GM12865 (cell line): ENCODE data around the gene TENM4.
"Not testable (repeated sequence)": the region's sequence is repeated elsewhere in the genome, so short reads cannot be mapped to it uniquely, and the experiment has no call there.

ENCODE experiments used
- DNase-seq: peaks from one replicate; pipeline ENCODE4 v3.0.0; 2010; ENCODE audit warnings: low read depth
- H3K4me3 ChIP-seq: 2 replicates; pipeline ENCODE4 v1.5.1; 2011; ENCODE audit warnings: mild to moderate bottlenecking, low read depth, low read length, control low read depth
- TF ChIP-seq, protein P1 (sequence below): IDR thresholded peaks from 2 replicates; pipeline ENCODE4 v1.5.1; 2011; ENCODE audit warnings: low read length, control low read depth, low read depth, inconsistent platforms; ENCODE audit not compliant: insufficient read depth; ENCODE audit errors: missing control alignments

Gene TENM4

GRCh38 chr11:78978831-78979230 lies 462.0 kb downstream of the TENM4 start:
- TF ChIP-seq, protein P1, sequence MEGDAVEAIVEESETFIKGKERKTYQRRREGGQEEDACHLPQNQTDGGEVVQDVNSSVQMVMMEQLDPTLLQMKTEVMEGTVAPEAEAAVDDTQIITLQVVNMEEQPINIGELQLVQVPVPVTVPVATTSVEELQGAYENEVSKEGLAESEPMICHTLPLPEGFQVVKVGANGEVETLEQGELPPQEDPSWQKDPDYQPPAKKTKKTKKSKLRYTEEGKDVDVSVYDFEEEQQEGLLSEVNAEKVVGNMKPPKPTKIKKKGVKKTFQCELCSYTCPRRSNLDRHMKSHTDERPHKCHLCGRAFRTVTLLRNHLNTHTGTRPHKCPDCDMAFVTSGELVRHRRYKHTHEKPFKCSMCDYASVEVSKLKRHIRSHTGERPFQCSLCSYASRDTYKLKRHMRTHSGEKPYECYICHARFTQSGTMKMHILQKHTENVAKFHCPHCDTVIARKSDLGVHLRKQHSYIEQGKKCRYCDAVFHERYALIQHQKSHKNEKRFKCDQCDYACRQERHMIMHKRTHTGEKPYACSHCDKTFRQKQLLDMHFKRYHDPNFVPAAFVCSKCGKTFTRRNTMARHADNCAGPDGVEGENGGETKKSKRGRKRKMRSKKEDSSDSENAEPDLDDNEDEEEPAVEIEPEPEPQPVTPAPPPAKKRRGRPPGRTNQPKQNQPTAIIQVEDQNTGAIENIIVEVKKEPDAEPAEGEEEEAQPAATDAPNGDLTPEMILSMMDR = no peak

GRCh38 chr11:78977848-78978247 lies 463.0 kb downstream of the TENM4 start:
- not testable (repeated sequence) for DNase-seq, H3K4me3 ChIP-seq

More at GRCh38 chr11:78978831-78979230, 462.0 kb downstream of the TENM4 start:
- no peak overlapping the region for H3K4me3 ChIP-seq
- DNase-seq = no peak

DNA sequence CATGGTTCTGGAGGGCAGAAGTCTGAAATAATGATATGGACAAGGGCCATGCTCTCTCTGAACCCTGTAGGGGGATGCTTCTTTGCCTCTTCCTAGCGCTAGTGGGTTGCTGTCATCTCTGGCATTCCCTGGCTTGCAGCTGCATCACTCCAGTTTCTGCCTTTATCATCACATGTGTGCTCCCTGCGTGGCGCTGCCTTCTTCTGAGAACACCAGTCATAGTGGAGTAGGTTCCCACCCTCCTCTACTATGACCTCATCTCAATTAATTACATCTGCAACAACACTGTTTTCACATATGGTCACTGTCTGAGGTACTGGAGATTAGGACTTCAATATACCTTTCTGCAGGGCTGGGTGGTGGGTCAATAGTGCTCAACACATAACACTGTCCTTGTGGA lies 463.8 kb downstream of the TENM4 start:
- no peak overlapping the region for H3K4me3 ChIP-seq
- DNase-seq = no peak
- TF ChIP-seq, protein P1 = no peak

DNA sequence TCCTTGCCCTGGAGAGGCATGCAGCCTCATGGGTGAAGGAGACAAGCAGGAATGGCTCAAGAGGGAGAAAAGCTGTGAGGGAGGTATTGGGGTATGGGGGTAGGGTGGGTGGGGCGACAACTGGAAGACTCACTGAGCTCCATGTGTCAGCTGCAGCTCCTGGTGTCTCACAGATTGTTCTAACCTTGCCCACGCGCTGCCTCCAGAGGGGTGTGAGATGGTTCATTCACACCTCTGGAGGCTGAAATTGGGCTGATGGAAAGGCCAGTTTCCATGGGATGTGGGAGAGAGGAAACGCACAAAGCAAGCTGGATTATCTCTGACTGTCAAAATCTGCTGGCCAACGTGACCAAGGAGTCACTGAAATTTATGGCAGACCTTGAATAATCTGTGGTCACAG lies 465.7 kb downstream of the TENM4 start:
- DNase-seq = no peak
- TF ChIP-seq, protein P1 = no peak
- no peak overlapping the region for H3K4me3 ChIP-seq

GRCh38 chr11:78973876-78974275 lies 467.0 kb downstream of the TENM4 start:
- no peak overlapping the region for H3K4me3 ChIP-seq
- no peak for DNase-seq
- TF ChIP-seq, protein P1 = no peak

DNA sequence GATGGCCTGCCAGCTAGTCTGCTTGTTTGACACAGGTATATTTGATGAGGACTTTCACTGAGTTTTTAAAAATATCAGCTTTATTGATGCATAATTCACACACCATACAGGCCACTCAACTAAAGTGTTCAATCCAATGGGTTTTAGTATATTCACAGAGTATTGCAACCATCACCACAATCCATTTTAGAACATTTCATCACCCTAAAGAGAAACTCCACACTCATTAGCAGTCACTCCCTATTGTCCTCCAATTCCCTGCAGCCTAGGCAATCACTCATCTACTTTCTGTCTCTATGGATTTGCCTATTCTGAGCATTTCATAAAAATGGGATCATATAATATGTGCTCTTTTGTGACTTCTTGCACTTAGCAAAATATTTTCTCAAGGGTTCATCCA lies 468.2 kb downstream of the TENM4 start:
- TF ChIP-seq, protein P1 = no peak
- DNase-seq = no peak
- H3K4me3 ChIP-seq = no peak overlapping the region

DNA sequence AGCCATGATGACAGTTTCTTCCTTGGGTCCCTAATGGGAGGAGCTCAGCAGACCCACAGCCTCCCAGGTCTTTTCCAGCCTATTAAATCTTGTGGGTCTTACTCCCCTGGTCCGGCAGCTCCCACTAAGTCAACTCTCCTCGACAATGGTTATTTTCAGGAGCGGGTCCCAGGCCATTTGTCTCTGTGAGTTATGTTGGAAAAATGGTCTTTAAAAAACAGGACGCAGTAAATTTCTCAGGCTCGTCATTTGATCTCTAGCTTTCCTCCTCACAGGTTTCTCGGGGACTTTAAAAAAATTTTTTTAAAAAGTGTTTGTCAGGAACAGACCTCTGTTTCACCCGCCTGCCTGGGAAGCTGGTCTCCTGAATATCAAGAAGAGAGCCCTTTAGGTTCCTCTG lies 468.7 kb downstream of the TENM4 start:
- TF ChIP-seq, protein P1 = no peak
- no peak for DNase-seq
- no peak overlapping the region for H3K4me3 ChIP-seq
